ENCODE data around the gene RAB8B.

Gene RAB8B

GRCh38 chr15:63178034-63178433, 11.4 kb upstream of the RAB8B start:
- DNase-seq (ENCODE audit: low spot score), result no peak
- TF ChIP-seq CTCF (IDR thresholded peaks at IDR 0.05; ENCODE audit: borderline replicate concordance, control extremely low read depth, extremely low read depth, insufficient read depth, missing control alignments), result no peak
- in situ Hi-C loops (cut with MboI; ENCODE audit: low sequenced_read_pairs, unreplicated experiment), result no loop called here

- in situ Hi-C loops (cut with MboI; ENCODE audit: low sequenced_read_pairs, unreplicated experiment), result no loop called here
Observed at GRCh38 chr15:63180746-63181145, 8.7 kb upstream of the RAB8B start.

GRCh38 chr15:63181648-63182047, 7.8 kb upstream of the RAB8B start:
- TF ChIP-seq CTCF (IDR thresholded peaks at IDR 0.05; ENCODE audit: borderline replicate concordance, control extremely low read depth, extremely low read depth, insufficient read depth, missing control alignments), result no peak
- no peak for DNase-seq (ENCODE audit: low spot score)
- in situ Hi-C loops (cut with MboI; ENCODE audit: low sequenced_read_pairs, unreplicated experiment), result no loop called here

More at GRCh38 chr15:63180746-63181145, 8.7 kb upstream of the RAB8B start:
- DNase-seq (ENCODE audit: low spot score), result no peak
- no peak for TF ChIP-seq CTCF (IDR thresholded peaks at IDR 0.05; ENCODE audit: borderline replicate concordance, control extremely low read depth, extremely low read depth, insufficient read depth, missing control alignments)

- DNase-seq (ENCODE audit: low spot score), result no peak
- in situ Hi-C loops (cut with MboI; ENCODE audit: low sequenced_read_pairs, unreplicated experiment), result no loop called here
- TF ChIP-seq CTCF (IDR thresholded peaks at IDR 0.05; ENCODE audit: borderline replicate concordance, control extremely low read depth, extremely low read depth, insufficient read depth, missing control alignments), result no peak
Observed at GRCh38 chr15:63185206-63185605, 4.2 kb upstream of the RAB8B start.

- no peak for TF ChIP-seq CTCF (IDR thresholded peaks at IDR 0.05; ENCODE audit: borderline replicate concordance, control extremely low read depth, extremely low read depth, insufficient read depth, missing control alignments)
- no peak for DNase-seq (ENCODE audit: low spot score)
- in situ Hi-C loops (cut with MboI; ENCODE audit: low sequenced_read_pairs, unreplicated experiment), result no loop called here
Observed at GRCh38 chr15:63186065-63186464, 3.3 kb upstream of the RAB8B start.

GRCh38 chr15:63187589-63188226, 1.7 kb upstream of the RAB8B start:
- in situ Hi-C loops (cut with MboI; ENCODE audit: low sequenced_read_pairs, unreplicated experiment), result no loop called here
- no peak for TF ChIP-seq CTCF (IDR thresholded peaks at IDR 0.05; ENCODE audit: borderline replicate concordance, control extremely low read depth, extremely low read depth, insufficient read depth, missing control alignments)
- no peak for DNase-seq (ENCODE audit: low spot score)

Data from GM13976 (cell line).